IMR-90 (cell line): ENCODE measurements around the gene STON2. TPM values are rescaled to one million over a fixed set of nuclear protein-coding genes. Genes with fewer than 3 reads are reported as not detected.

Source experiments
- ATAC-seq: fragments of 200-7000 bp; cut with Tn5 transposase; 2 replicates; pipeline ENCODE4 v1.9.1; 2020; ENCODE audit warnings: low read depth, mild to moderate bottlenecking, moderate library complexity
- BruUV-seq: library from RNA; stranded (reverse); fragments of 400-500 nt; replicated peaks from 2 replicates; lab custom pipeline; 2021; lab: Mats Ljungman, UMichigan
- CTCF ChIA-PET: fragments of 300-600 bp; formaldehyde crosslinking; extraction: SDS; loops from one replicate; lab custom pipeline; 2021; ENCODE audit warnings: antibody characterized with exemption; lab: Yijun Ruan, JAX
- POLR2A ChIA-PET: fragments of 300-600 bp; sonication (Branson Sonifier 250); formaldehyde crosslinking; loops from one replicate; lab custom pipeline; 2022; ENCODE audit warnings: antibody characterized with exemption; ENCODE audit not compliant: unreplicated experiment; lab: Charles Lee
- DNase-seq: peaks from one replicate; pipeline ENCODE4 v3.0.0; 2013
- H2AFZ ChIP-seq: replicated peaks from 2 replicates; pipeline ENCODE3; 2013; ENCODE audit warnings: low read length, mild to moderate bottlenecking; ENCODE audit not compliant: poor library complexity
- H2AK5ac ChIP-seq: 2 replicates; pipeline ENCODE4 v1.6.1; 2013; ENCODE audit warnings: low read depth, low read length, inconsistent platforms
- H2AK9ac ChIP-seq: replicated peaks from 2 replicates; pipeline ENCODE3; 2013; ENCODE audit warnings: mild to moderate bottlenecking, low read depth, low read length, moderate library complexity; ENCODE audit not compliant: poor library complexity
- H2BK120ac ChIP-seq: 2 replicates; pipeline ENCODE4 v1.6.1; 2013; ENCODE audit warnings: low read depth, low read length, inconsistent platforms
- H2BK15ac ChIP-seq: 3 replicates; pipeline ENCODE4 v1.6.1; 2013; ENCODE audit warnings: low read depth, low read length, inconsistent platforms
- H2BK20ac ChIP-seq: 2 replicates; pipeline ENCODE4 v1.6.1; 2013; ENCODE audit warnings: low read depth, mild to moderate bottlenecking, inconsistent platforms, low read length, moderate library complexity
- H2BK5ac ChIP-seq: 2 replicates; pipeline ENCODE4 v1.6.1; 2013; ENCODE audit warnings: mild to moderate bottlenecking, low read depth, low read length, inconsistent platforms; ENCODE audit not compliant: poor library complexity, severe bottlenecking
- H3K14ac ChIP-seq: replicated peaks from 2 replicates; pipeline ENCODE4 v1.6.1; 2013; ENCODE audit warnings: low read depth, low read length, inconsistent platforms
- H3K18ac ChIP-seq: 2 replicates; pipeline ENCODE4 v1.6.1; 2013; ENCODE audit warnings: low read depth, low read length, control low read depth
- H3K23ac ChIP-seq: 2 replicates; pipeline ENCODE4 v1.6.1; 2013; ENCODE audit warnings: low read depth, low read length, inconsistent platforms
- H3K27ac ChIP-seq: 2 replicates; pipeline ENCODE4 v1.5.1; 2013; ENCODE audit warnings: mild to moderate bottlenecking, control low read depth, low read length; ENCODE audit not compliant: insufficient read depth
- H3K27me3 ChIP-seq: 2 replicates; pipeline ENCODE4 v1.6.1; 2013; ENCODE audit warnings: low read length; ENCODE audit not compliant: control insufficient read depth, insufficient read depth
- H3K36me3 ChIP-seq: 2 replicates; pipeline ENCODE4 v1.6.1; 2013; ENCODE audit warnings: low read length, mixed read lengths; ENCODE audit not compliant: control insufficient read depth, insufficient read depth
- H3K4ac ChIP-seq: 2 replicates; pipeline ENCODE4 v1.6.1; 2013; ENCODE audit warnings: low read depth, low read length, inconsistent platforms
- H3K4me1 ChIP-seq: 2 replicates; pipeline ENCODE4 v1.6.1; 2013; ENCODE audit warnings: low read length, mixed read lengths; ENCODE audit not compliant: control insufficient read depth, insufficient read depth
- H3K4me2 ChIP-seq: 2 replicates; pipeline ENCODE4 v1.6.1; 2013; ENCODE audit warnings: low read depth, mild to moderate bottlenecking, control low read depth, low read length, moderate library complexity
- H3K4me3 ChIP-seq: 2 replicates; pipeline ENCODE4 v1.5.1; 2013; ENCODE audit warnings: low read depth, mild to moderate bottlenecking, control low read depth, low read length, moderate library complexity; ENCODE audit not compliant: insufficient read depth
- H3K56ac ChIP-seq: 2 replicates; pipeline ENCODE4 v1.6.1; 2013; ENCODE audit warnings: low read length, inconsistent platforms; ENCODE audit not compliant: insufficient read depth; ENCODE audit errors: extremely low read depth
- H3K79me1 ChIP-seq, 2 experiments: 2 replicates each; pipeline ENCODE4 v1.6.1; 2013; ENCODE audit warnings: low read length in 2 of 2, inconsistent platforms in 1 of 2, low read depth in 1 of 2
- H3K9ac ChIP-seq: 2 replicates; pipeline ENCODE4 v1.6.1; 2013; ENCODE audit warnings: low read depth, low read length, control low read depth
- H3K9me1 ChIP-seq: 2 replicates; pipeline ENCODE4 v1.6.1; 2013; ENCODE audit warnings: low read length, inconsistent platforms; ENCODE audit not compliant: insufficient read depth
- H3K9me3 ChIP-seq: 2 replicates; pipeline ENCODE4 v1.6.1; 2013; ENCODE audit warnings: low read length; ENCODE audit not compliant: control insufficient read depth, insufficient read depth
- H4K20me1 ChIP-seq: 2 replicates; pipeline ENCODE4 v1.6.1; 2013; ENCODE audit warnings: low read length, inconsistent platforms; ENCODE audit not compliant: insufficient read depth
- H4K5ac ChIP-seq: 2 replicates; pipeline ENCODE4 v1.6.1; 2013; ENCODE audit warnings: mild to moderate bottlenecking, low read depth, low read length, control low read depth
- H4K8ac ChIP-seq, 2 experiments: 2 replicates each; pipeline ENCODE4 v1.6.1; 2013; ENCODE audit warnings: low read depth in 2 of 2, low read length in 2 of 2, control low read depth in 1 of 2, inconsistent platforms in 1 of 2
- H4K91ac ChIP-seq: 2 replicates; pipeline ENCODE4 v1.6.1; 2013; ENCODE audit warnings: low read depth, low read length, inconsistent platforms; ENCODE audit not compliant: insufficient read depth
- RFX5 ChIP-seq: IDR thresholded peaks from 2 replicates; pipeline ENCODE4 v1.8.0; 2012; ENCODE audit warnings: low read depth, mild to moderate bottlenecking, low read length, moderate library complexity
- WGBS, 2 experiments: methylation state at CpG; one replicate each; pipeline versions ENCODE4 v1.1.5 to v1.1.7; 2013; ENCODE audit warnings: missing lambda C conversion rate in 2 of 2; ENCODE audit not compliant: insufficient read length in 1 of 2; ENCODE audit errors: extremely low coverage in 2 of 2; 5-methylcytosine and 5-hydroxymethylcytosine counted together
- dilution Hi-C: fragments of 300-500 bp; cut with HindIII; formaldehyde crosslinking; loops from one replicate; pipeline ENCODE4 v1.14.3; 2018; ENCODE audit warnings: low sequenced_read_pairs; ENCODE audit not compliant: unreplicated experiment
- in situ Hi-C: fragments of 300-500 bp; cut with MboI; formaldehyde crosslinking; loops from 3 replicates; pipeline ENCODE4 v1.14.3; 2019; ENCODE audit warnings: low sequenced_read_pairs, inconsistent platforms, mixed read lengths
- intact Hi-C: fragments of 100-400 bp; cut with micrococcal nuclease; formaldehyde crosslinking; loops from 2 replicates; pipeline ENCODE4 v1.10.0; 2022
- polyA plus RNA-seq, 3 experiments: library from polyadenylated mRNA; depleted of rRNA; stranded (reverse); fragments of >200 nt; gene quantifications; 2 replicates each; pipeline ENCODE4 v1.2.3, GENCODE V29; 2012; ENCODE audit warnings: low replicate concordance in 1 of 3
- total RNA-seq: library from RNA; depleted of rRNA; stranded (reverse); fragments of >200 nt; gene quantifications from 2 replicates; pipeline ENCODE4 v1.2.3, GENCODE V29; 2012

The STON2 gene
- total and polyA plus RNA-seq, 2 of the 4 experiments (the other 2 are of a cell fraction) = not detected

GRCh38 chr14:81402123-81402495, 2.0 kb upstream of the STON2 start:
- Histone ChIP-seq H2AK5ac (no peak overlapping the region), H3K4me2 (no peak overlapping the region), H3K27ac (no peak overlapping the region)

More at GRCh38 chr14:81402123-81402495, 2.0 kb upstream of the STON2 start:
- no peak overlapping the region for H3K23ac ChIP-seq
- H4K5ac ChIP-seq = no peak overlapping the region
- intact Hi-C loops = no loop called here
- TF ChIP-seq RFX5 = no peak
- H3K27me3 ChIP-seq = no peaks in the 10 kb centered on the region
- CTCF ChIA-PET = no interaction called here
- dilution Hi-C loops = no loop called here
- H3K4me3 ChIP-seq = no peak overlapping the region
- no peaks in the 10 kb centered on the region for H3K79me1 ChIP-seq
- H2BK120ac ChIP-seq = no peak overlapping the region
- no peak overlapping the region for H3K4ac ChIP-seq
- H4K20me1 ChIP-seq = no peaks in the 10 kb centered on the region
- H3K14ac ChIP-seq = no peak overlapping the region
- H3K18ac ChIP-seq = no peak overlapping the region
- H3K4me1 ChIP-seq = no peaks in the 10 kb centered on the region
- no peak overlapping the region for H4K8ac ChIP-seq
- in situ Hi-C loops = no loop called here
- H3K9me1 ChIP-seq = no peaks in the 10 kb centered on the region
- BruUV-seq = no TSS peak
- POLR2A ChIA-PET = no interaction called here
- no peak for DNase-seq
- H2BK5ac ChIP-seq = no peak overlapping the region
- H4K91ac ChIP-seq = no peak overlapping the region
- no peak overlapping the region for H3K56ac ChIP-seq
- no peak overlapping the region for H2AFZ ChIP-seq
- no CpG with 5 or more reads among the region's 2 CpGs for WGBS, 2 experiments
- H2AK9ac ChIP-seq = no peak overlapping the region
- no peaks in the 10 kb centered on the region for H3K36me3 ChIP-seq
- no peak overlapping the region for H2BK20ac ChIP-seq
- no peaks in the 10 kb centered on the region for H3K9me3 ChIP-seq
- ATAC-seq = no peak
- H2BK15ac ChIP-seq = no peak overlapping the region
- H3K9ac ChIP-seq = no peak overlapping the region
